ENCODE data around the gene NOP53.

GRCh38 chr19:47790398-47790814 is 45.1 kb downstream of the NOP53 start:
- TF ChIP-seq CTCF (IDR thresholded peaks at IDR 0.05; ENCODE audit: low read depth, low read length) (peak; percentile 95), EZH2phosphoT487 (IDR thresholded peaks at IDR 0.05; ENCODE audit: low read depth) (no peak)

All from OCI-LY3 (cell line).